Stimulated activated CD8-positive, alpha-beta memory T cell treated with anti-CD3 and anti-CD28 coated beads, Interleukin-12 subunit alpha, Interleukin-12 subunit beta, amount 100 ng/mL, for 24 hours (primary cell): ENCODE measurements around the gene CYP1B1.
"Not testable (repeated sequence)": the region's sequence is repeated elsewhere in the genome, so short reads cannot be mapped to it uniquely, and the experiment has no call there.

ENCODE experiments used
- DNase-seq: peaks from one replicate; pipeline ENCODE4 v3.0.0-alpha.2; 2020; ENCODE audit errors: extremely low read depth

Gene CYP1B1

DNA sequence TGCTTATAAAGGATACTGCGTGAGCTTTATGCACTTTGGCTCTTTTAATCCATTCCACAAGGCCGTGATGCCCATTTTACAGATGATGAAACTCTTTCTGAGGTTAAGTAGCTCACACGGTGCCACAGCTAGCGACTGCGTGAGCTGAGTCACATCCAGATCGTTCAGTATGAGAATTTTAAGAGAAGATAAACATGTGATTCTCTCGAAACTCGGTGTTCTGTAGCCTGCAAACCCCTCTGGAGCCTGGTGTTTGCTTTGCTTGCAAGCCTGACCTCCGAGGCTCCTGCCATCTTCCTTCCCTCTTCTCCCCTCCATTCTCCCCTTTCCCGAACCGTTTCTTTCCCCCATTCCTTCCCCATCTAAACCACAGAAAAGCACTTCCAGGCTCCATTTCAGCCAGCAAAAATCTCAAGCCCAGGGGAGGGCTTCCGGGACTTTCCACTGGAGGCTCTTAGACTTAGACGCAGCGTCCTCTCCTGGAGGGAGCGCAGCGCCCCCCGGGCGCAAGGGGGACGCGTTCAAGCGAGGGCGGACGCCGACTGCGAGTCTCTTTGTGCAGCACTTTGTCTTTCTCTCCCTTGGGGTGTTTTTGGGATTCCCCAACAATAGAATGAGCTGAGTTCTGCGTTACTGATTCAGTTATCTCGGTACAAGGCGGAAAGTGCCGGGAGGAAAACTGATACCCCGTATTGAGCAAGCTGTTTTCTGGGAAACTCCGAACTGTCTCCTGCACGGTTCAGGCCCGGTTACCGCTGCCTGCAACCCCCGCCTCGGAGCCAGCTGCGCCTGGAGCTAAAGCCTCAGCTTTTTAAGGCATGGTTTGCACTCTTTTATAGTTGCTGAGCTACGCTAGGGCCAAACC is 38.0 kb downstream of the CYP1B1 start:
- no peak for DNase-seq

DNA sequence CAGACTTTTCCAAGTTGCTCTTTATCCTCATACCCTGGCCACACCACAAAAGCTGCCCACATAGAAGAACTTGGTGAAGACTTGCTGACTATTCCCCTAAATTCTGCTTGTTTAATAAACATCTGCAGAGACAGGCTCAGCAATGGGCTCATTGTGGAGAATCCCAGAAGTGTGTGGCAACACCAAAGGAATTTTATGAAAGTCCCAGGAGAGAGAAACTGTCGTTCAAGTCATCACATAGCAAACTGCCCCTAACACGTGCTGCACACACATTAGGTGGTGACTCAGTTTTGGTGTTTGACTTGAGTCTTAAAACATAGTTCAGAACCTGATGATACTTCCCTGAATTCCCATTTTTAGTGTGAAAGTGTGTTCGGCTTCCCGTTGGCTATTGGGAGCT is 38.6 kb downstream of the CYP1B1 start:
- DNase-seq: no peak

DNA sequence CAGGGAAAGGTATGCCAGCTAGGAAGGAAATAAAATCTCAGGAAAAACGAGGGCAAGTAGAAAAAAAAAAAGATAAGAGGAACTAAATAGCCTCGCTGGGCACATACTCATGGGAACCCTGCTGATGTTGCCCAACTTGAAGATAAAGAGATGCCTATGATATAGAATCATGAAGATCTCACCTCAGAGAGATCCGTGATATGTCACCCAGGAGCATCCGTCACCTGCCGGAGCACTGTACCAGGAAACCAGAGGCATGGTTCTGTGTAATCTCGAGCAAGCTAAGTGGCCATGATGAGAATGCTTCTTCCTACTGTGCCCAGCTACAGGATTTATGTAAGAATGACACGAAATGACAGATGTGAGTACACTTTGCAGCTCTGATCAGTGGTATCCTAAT is 40.0 kb downstream of the CYP1B1 start:
- no peak for DNase-seq

DNA sequence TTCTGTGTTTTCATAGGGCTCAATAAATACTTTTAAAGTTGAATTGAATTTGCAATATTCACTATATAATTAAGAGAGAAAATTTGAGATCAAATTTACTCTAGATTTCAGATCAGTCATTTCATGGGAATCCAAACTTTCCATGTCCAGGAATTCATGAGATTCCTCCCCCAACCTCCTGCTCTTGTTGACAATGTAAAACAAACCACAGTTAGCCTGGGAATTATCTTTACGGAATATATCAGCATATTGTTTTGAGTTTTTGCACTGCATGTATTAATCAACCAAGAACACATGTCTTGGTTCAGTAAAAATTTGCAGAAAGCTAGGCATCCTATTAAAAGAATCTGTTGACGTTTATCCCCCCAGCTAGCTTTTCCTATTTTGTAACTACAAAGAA is 42.3 kb downstream of the CYP1B1 start:
- DNase-seq: no peak

DNA sequence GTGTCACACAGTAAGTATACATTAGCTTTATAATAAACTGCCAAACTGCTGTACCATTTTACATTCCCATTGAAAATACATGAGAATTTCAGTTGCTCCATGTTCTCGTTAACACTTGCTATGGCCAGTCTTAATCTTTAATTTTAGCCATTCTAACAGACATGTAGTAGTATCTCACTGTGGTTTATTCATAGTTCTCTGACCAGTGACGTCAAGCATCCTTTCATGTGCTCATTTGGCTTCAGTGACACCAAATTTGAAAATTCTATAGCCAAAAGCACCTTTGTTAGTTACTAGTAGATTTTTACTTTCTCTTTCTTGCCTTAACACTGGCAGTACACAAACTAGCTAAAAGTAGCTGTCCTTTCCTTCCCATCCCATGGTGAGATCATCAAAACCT is 43.0 kb downstream of the CYP1B1 start:
- DNase-seq: no peak

DNA sequence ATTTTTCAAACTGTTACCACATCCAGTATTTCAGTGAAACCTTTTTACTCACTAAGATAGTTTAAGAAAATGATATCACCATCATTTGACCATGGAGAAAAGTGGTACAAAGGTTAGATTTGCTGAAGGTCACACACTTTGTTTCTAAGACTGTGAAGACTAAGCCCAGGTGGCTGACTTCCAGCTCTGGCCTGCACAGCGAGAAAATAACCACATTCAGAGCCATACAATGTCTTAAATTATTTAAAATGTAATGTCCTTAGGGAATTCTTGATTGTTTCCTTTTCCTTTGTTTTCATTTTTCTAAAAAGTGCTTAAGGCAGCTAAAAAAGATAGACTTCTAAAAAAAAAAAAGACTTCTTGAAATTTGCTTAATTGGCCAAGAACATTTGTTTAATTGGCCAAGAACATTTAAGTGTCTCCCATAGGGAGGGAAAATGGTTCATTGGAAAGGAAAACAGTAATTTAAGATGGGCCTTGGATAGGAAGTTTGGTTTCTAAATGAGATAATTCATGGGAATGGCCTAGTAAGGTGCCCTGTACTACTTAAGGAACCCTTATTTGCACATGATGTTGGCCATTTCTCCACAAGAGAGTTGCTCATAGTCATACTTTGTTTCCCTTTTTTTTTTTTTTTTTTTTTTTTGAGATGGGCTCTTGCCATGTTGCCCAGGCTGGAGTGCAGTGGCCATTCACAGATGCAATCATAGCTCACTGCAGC is 45.2 kb downstream of the CYP1B1 start:
- no peak for DNase-seq

DNA sequence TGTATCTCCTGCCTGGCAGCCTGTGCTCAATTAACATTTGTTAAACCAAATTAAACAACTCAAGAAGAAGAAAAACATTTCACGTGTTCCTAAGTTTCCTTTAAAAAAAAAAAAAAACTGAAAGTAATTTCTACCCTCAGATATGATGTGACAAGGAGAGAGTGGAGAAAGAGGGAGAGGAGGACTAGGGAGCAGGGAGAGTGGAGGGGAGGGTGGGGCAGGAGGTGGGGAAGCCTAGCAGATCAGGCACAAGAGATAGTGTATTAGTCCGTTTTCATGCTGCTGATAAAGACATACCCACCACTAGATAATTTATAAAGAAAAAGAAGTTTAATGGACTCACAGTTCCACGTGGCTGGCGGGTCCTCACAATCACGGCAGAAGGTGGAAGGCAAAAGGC is 46.4 kb downstream of the CYP1B1 start:
- DNase-seq: no peak

DNA sequence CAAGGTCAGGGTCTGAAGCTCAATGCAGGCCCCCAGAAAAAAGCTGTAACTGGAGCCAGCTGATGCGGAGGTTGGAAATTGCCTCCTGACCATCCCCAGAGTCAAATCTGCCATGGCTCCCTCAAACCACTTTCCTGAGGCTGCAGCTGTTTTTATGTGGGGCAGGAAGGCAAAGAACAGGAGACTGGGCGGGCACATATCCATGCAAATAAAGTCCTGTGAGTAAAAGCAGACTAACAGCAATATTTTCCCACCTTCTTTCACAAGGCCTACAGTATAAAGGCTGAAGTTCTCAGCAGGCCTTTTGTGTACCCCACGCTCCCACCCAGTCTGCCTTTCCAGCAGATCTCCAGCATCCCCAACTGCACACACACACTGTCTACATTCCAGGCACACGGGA is 47.1 kb downstream of the CYP1B1 start:
- no peak for DNase-seq

DNA sequence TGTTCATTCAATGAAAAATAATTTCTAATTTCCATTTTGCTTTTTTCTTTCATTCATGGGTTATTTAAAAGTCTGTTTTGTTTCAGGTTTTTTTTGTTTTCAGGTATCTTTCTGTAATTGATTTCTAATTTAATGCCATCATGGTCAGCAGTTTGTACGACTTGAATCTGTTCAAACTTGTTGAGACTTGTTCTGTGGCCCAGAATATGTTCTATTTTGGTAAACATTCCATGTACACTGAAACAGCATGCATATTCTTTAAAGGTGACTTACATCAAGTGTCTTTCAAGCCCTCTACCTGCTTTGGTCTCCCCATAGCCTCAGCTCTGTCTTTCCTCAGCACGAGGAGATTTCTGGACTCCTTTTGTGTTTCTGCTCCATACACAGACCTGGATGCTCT is 49.1 kb downstream of the CYP1B1 start:
- DNase-seq: no peak

DNA sequence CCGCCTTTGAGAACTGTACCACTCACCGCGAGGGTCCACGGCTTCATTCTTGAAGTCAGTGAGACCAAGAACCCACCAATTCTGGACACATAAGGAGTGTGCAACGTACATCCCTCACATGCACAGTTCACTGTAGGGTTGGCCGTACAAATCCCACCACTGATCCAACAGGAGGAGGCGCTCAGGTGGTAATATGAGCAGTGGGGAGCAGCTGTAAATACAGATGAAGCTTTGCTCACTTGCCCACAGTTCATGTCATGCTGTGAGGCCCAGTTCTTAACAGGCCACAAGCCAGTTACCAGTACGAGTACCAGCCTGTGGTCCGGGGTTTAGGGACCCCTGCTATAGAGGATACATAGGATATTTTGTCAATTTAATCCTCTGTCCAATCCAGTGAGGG is 54.4 kb downstream of the CYP1B1 start:
- no peak for DNase-seq

DNA sequence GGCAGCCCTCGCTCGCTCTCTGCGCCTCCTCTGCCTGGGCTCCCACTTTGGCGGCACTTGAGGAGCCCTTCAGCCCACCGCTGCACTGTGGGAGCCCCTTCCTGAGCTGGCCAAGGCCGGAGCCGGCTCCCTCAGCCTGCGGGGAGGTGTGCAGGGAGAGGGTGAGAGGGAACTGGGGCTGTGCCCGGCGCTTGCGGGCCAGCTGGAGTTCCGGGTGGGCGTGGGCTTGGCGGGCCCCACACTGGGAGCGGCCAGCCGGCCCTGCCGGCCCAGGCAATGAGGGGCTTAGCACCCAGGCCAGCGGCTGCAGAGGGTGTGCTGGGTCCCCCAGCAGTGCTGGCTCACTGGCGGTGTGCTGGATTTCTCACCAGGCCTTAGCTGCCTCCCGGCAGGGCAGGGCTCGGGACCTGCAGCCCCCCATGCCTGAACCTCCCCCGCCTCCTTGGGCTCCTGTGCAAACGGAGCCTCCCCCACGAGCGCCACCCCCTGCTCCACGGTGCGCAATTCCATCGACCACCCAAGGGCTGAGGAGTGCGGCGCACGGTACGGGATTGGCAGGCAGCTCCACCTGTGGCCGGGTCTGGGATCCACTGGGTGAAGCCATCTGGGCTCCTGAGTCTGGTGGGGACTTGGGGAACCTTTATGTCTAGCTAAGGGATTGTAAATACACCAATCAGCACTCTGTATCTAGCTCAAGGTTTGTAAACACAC is 55.4 kb downstream of the CYP1B1 start:
- DNase-seq: not testable (repeated sequence)

DNA sequence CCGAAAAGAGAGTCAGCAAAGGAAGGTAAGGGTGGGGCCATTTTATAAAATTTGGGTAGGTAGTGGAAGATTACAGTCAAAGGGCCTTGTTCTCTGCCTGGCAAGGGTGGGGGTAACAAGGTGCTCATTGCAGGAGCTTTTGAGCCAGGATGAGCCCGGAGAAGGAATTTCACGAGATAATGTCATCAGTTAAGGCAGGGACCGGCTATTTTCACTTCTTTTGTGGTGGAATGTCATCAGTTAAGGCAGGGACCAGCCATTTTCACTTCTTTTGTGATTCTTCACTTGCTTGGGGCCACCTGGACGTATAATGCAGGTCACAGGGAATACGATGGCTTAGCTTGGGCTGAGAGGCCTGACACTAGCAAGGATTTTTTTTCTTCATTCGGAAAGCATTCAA is 58.1 kb downstream of the CYP1B1 start:
- DNase-seq: no peak
